CD4-positive, alpha-beta T cell treated with Interleukin-15 for 1 hour (primary cell): ENCODE results near the gene HDDC3.
"Not testable (repeated sequence)": the region's sequence is repeated elsewhere in the genome, so short reads cannot be mapped to it uniquely, and the experiment has no call there.

Experiments used
- DNase-seq: peaks from one replicate; pipeline ENCODE4 v3.0.0-alpha.2; 2020

The HDDC3 gene

GRCh38 chr15:90929246-90930019 is 2.9 kb downstream of the HDDC3 start:
- no peak for DNase-seq

GRCh38 chr15:90928106-90928505 is 4.2 kb downstream of the HDDC3 start:
- DNase-seq: not testable (repeated sequence)

GRCh38 chr15:90926766-90927165 is 5.6 kb downstream of the HDDC3 start:
- DNase-seq: not testable (repeated sequence)

GRCh38 chr15:90924375-90924774 is 8.0 kb downstream of the HDDC3 start:
- DNase-seq: no peak

GRCh38 chr15:90922712-90923322 is 9.5 kb downstream of the HDDC3 start:
- DNase-seq: not testable (repeated sequence)

- DNase-seq: no peak
Observed at GRCh38 chr15:90921887-90922286, 10.5 kb downstream of the HDDC3 start.

GRCh38 chr15:90918835-90919234 is 13.5 kb downstream of the HDDC3 start:
- DNase-seq: no peak

GRCh38 chr15:90918034-90918788 is 14.1 kb downstream of the HDDC3 start:
- DNase-seq: no peak

- DNase-seq: no peak
Observed at GRCh38 chr15:90917569-90917968, 14.8 kb downstream of the HDDC3 start.

- DNase-seq: no peak
Observed at GRCh38 chr15:90916461-90916860, 15.9 kb downstream of the HDDC3 start.

GRCh38 chr15:90915808-90916440 is 16.4 kb downstream of the HDDC3 start:
- DNase-seq: peak; percentile 75

GRCh38 chr15:90915216-90915807 is 17.0 kb downstream of the HDDC3 start:
- no peak for DNase-seq

GRCh38 chr15:90914305-90915080 is 17.9 kb downstream of the HDDC3 start:
- peak; percentile 41 for DNase-seq

- DNase-seq: peak; percentile 10
Observed at GRCh38 chr15:90913398-90913944, 18.9 kb downstream of the HDDC3 start.

- no peak for DNase-seq
Observed at GRCh38 chr15:90912770-90913075, 19.6 kb downstream of the HDDC3 start.

- no peak for DNase-seq
Observed at GRCh38 chr15:90911906-90912769, 20.2 kb downstream of the HDDC3 start.

GRCh38 chr15:90911302-90911623 is 21.1 kb downstream of the HDDC3 start:
- no peak for DNase-seq

- no peak for DNase-seq
Observed at GRCh38 chr15:90910441-90911301, 21.7 kb downstream of the HDDC3 start.

- no peak for DNase-seq
Observed at GRCh38 chr15:90909976-90910375, 22.4 kb downstream of the HDDC3 start.

GRCh38 chr15:90909449-90909848 is 22.9 kb downstream of the HDDC3 start:
- DNase-seq: not testable (repeated sequence)
